ENCODE data around the gene LDLRAP1. TPM values are rescaled to one million over a fixed set of nuclear protein-coding genes. Genes with fewer than 3 reads are reported as not detected.

LDLRAP1 gene
- polyA plus RNA-seq, 1 donor from 2014 or later: 0.22 TPM

DNA sequence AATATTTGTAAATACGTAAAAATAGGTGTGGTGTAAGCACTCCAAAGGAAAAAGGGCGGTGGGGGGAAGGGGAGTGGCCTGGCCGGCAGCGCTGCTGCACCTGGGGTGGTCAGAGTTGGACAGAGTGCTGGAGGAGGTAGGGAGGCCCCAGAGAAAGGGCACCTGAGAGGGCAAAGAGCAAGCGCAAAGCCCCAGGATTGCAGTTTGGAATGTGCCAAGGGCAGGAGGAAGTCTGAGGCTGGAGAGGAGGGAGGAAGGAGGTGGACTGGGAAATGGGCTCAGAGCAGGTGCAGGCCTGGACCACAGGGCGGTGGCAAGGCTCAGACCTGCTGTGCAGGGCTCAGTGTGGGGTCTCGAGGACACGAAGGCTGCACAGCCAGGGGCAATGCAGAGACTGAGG lies 30.6 kb downstream of the LDLRAP1 start:
- Histone ChIP-seq H3K36me3 (ENCODE audit: insufficient read depth, low read length) (no peaks in the 10 kb centered on the region), H3K4me2 (ENCODE audit: low read length) (no peak overlapping the region), H3K27ac (ENCODE audit: low read length) (no peak overlapping the region), H3K9me3 (ENCODE audit: low read length) (no peaks in the 10 kb centered on the region), H3F3A (ENCODE audit: insufficient read depth, low read length, poor library complexity, severe bottlenecking) (no peaks in the 10 kb centered on the region), H3K9me2 (ENCODE audit: insufficient read depth, low read length) (no peaks in the 10 kb centered on the region), H3K79me2 (replicated peaks; ENCODE audit: insufficient read depth, low read length) (no peaks in the 10 kb centered on the region), H3K27me3 (ENCODE audit: insufficient read depth, low read depth, low read length) (no peaks in the 10 kb centered on the region), H2AFZ (ENCODE audit: low read depth, low read length) (no peak overlapping the region), H4K20me1 (ENCODE audit: insufficient read depth) (no peaks in the 10 kb centered on the region), H3K4me3 (ENCODE audit: low read length) (no peak overlapping the region), H3K9ac (ENCODE audit: low read length) (no peak overlapping the region)
- TF ChIP-seq RAD21 (conservative IDR thresholded peaks at IDR 0.05): no peak
- TF ChIP-seq EP300 (conservative IDR thresholded peaks at IDR 0.05; ENCODE audit: poor library complexity, severe bottlenecking): no peak
- TF ChIP-seq CTCF (IDR thresholded peaks at IDR 0.05; ENCODE audit: poor library complexity, severe bottlenecking): no peak
- TF ChIP-seq REST (IDR thresholded peaks at IDR 0.05; ENCODE audit: borderline replicate concordance): no peak
- no peak for TF ChIP-seq EZH2 (IDR thresholded peaks at IDR 0.05; ENCODE audit: borderline replicate concordance, insufficient read depth, low read length, poor library complexity, severe bottlenecking)
- TF ChIP-seq TAF1 (IDR thresholded peaks at IDR 0.05; ENCODE audit: low read depth): no peak
- no peak for TF ChIP-seq POLR2AphosphoS5 (IDR thresholded peaks at IDR 0.05)
- TF ChIP-seq SMC3 (conservative IDR thresholded peaks at IDR 0.05; ENCODE audit: poor library complexity): no peak
- TF ChIP-seq MXI1 (conservative IDR thresholded peaks at IDR 0.05; ENCODE audit: poor library complexity, severe bottlenecking): no peak

DNA sequence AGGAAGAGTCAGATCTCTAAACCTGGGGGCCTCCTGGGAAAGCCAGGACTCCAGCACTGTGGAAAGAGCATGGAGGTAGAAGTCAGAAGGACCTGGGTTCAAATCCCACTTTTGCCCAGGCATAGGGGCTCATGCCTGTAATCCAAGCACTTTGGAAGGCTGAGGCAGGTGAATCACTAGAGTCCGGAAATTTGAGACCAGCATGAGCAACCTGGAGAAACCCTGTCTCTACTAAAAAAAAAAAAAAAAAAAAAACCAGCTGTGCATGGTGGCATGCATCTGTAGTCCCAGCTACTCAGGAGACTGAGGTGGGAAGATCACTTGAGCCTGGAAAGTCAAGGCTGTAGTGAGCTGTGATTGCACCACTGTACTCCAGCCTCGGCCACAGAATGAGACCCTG lies 31.8 kb downstream of the LDLRAP1 start:
- H3K79me2 ChIP-seq (replicated peaks; ENCODE audit: insufficient read depth, low read length): no peaks in the 10 kb centered on the region
- H3K9ac ChIP-seq (ENCODE audit: low read length): no peak overlapping the region
- H3K27me3 ChIP-seq (ENCODE audit: insufficient read depth, low read depth, low read length): no peaks in the 10 kb centered on the region
- H3K4me3 ChIP-seq (ENCODE audit: low read length): no peak overlapping the region
- H3K36me3 ChIP-seq (ENCODE audit: insufficient read depth, low read length): no peaks in the 10 kb centered on the region
- no peaks in the 10 kb centered on the region for H4K20me1 ChIP-seq (ENCODE audit: insufficient read depth)
- H2AFZ ChIP-seq (ENCODE audit: low read depth, low read length): no peak overlapping the region
- no peak overlapping the region for H3K4me2 ChIP-seq (ENCODE audit: low read length)
- no peaks in the 10 kb centered on the region for H3K9me3 ChIP-seq (ENCODE audit: low read length)
- H3K27ac ChIP-seq (ENCODE audit: low read length): no peak overlapping the region
- TF ChIP-seq RAD21 (conservative IDR thresholded peaks at IDR 0.05) (no peak), EP300 (conservative IDR thresholded peaks at IDR 0.05; ENCODE audit: poor library complexity, severe bottlenecking) (no peak), MXI1 (conservative IDR thresholded peaks at IDR 0.05; ENCODE audit: poor library complexity, severe bottlenecking) (no peak), REST (IDR thresholded peaks at IDR 0.05; ENCODE audit: borderline replicate concordance) (no peak), SMC3 (conservative IDR thresholded peaks at IDR 0.05; ENCODE audit: poor library complexity) (no peak), CTCF (IDR thresholded peaks at IDR 0.05; ENCODE audit: poor library complexity, severe bottlenecking) (no peak), TAF1 (IDR thresholded peaks at IDR 0.05; ENCODE audit: low read depth) (no peak), EZH2 (IDR thresholded peaks at IDR 0.05; ENCODE audit: borderline replicate concordance, insufficient read depth, low read length, poor library complexity, severe bottlenecking) (no peak)
- no peaks in the 10 kb centered on the region for H3K9me2 ChIP-seq (ENCODE audit: insufficient read depth, low read length)
- H3F3A ChIP-seq (ENCODE audit: insufficient read depth, low read length, poor library complexity, severe bottlenecking): no peaks in the 10 kb centered on the region
